ENCODE data around the gene C1GALT1C1L.

Gene C1GALT1C1L

DNA sequence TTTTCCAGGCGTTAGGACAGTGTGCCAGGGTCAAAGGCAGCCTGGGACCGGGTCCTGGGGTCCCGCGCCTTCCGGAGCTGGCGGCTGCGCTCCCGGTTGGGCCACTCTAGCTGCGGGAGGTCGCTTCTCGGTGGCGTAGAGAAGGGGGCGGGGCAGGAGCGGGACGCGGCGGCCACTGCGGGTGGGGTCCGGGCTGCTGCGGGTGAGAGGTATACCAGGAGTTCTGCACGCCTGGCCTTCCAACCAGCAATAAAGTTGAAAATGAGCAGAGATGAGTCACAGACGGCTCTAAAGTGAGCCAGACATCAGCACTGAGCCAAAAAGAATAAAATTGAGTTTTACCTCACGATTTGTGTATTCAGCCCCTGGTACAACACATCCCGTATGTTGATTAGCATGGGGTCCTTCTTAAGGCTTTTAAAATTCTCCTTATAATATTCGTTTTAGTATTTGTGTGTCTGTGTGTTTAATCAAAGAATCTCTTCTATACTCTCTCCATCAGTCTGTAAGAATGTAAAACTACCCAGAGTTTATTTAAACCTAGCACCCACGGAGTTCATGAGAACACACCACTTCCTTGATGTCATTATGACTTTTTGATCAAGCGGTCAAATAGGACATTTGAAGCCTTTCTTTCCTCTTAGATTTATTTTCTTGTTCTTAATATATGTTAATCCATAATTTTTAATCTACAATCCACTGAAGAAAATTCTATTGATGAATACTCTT, at the start of gene C1GALT1C1L:
C1GALT1C1L (minus strand) TSS at position 108 of the 729 bp plus-strand sequence; CDS start at position 1, 107 bp downstream.
- peak within 1 kb of the TSS; percentile 2 for H3K27ac ChIP-seq (ENCODE audit: low read depth, low read length)
- H3K9ac ChIP-seq (ENCODE audit: low read length in 5 of 5): peak within 1 kb of the TSS in 4 of 5 donors; percentile 46 to 78 (median 60)

DNA sequence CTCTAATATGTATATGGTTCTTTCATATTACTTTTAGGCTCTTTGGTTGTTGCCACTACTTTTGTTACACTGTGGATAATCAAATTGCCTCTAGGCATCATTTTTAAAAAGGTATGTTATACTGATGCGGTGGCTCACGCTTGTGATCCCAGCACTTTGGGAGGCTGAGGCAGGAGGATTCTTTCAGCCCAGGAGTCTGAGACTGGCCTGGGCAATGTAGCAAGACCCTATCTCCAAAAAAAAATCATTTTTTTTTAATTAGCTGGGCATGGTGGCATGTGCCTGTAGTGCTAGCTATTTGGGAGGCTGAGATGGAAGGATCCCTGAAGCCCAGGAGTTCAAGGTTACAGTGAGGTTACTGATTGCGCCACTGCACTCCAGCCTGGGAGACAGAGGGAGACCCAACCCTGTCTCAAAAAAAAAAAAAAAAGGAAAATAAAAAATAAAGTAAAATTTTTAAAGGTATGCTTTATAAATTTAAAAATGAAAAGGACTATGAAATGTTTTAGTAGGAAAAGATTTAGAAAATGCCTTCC, 49.5 kb upstream of the C1GALT1C1L start:
- Histone ChIP-seq H3K4me1 (ENCODE audit: control insufficient read depth in 5 of 5, insufficient read depth in 5 of 5, low read length in 5 of 5) (peaks cover 0 to 4% (median 1%) of the 10 kb centered on the region in 5 donors), H3K9ac (ENCODE audit: low read length in 5 of 5) (no peak overlapping the region), H3K4me3 (ENCODE audit: low read depth in 1 of 5, low read length in 5 of 5) (no peak overlapping the region), H3K36me3 (ENCODE audit: control insufficient read depth in 5 of 5, insufficient read depth in 5 of 5, low read length in 5 of 5) (peaks cover 0 to 3% (median 0%) of the 10 kb centered on the region in 5 donors), H3K9me3 (ENCODE audit: control insufficient read depth in 5 of 5, low read length in 5 of 5) (no peaks in the 10 kb centered on the region), H3K27ac (ENCODE audit: low read depth, low read length) (no peak overlapping the region), H3K27me3 (ENCODE audit: control insufficient read depth in 5 of 5, insufficient read depth in 4 of 5, low read length in 5 of 5) (no peaks in the 10 kb centered on the region)

More for the DNA sequence above, at the start of gene C1GALT1C1L:
- Histone ChIP-seq H3K9me3 (ENCODE audit: control insufficient read depth in 5 of 5, low read length in 5 of 5) (no peaks in the 10 kb centered on the region), H3K4me1 (ENCODE audit: control insufficient read depth in 5 of 5, insufficient read depth in 5 of 5, low read length in 5 of 5) (peaks cover 1 to 14% (median 9%) of the 10 kb centered on the region in 5 donors), H3K27me3 (ENCODE audit: control insufficient read depth in 5 of 5, insufficient read depth in 4 of 5, low read length in 5 of 5) (no peaks in the 10 kb centered on the region), H3K4me3 (ENCODE audit: low read depth in 1 of 5, low read length in 5 of 5) (peak within 1 kb of the TSS; percentile 67 to 80 (median 71)), H3K36me3 (ENCODE audit: control insufficient read depth in 5 of 5, insufficient read depth in 5 of 5, low read length in 5 of 5) (no peaks in the 10 kb centered on the region)

DNA sequence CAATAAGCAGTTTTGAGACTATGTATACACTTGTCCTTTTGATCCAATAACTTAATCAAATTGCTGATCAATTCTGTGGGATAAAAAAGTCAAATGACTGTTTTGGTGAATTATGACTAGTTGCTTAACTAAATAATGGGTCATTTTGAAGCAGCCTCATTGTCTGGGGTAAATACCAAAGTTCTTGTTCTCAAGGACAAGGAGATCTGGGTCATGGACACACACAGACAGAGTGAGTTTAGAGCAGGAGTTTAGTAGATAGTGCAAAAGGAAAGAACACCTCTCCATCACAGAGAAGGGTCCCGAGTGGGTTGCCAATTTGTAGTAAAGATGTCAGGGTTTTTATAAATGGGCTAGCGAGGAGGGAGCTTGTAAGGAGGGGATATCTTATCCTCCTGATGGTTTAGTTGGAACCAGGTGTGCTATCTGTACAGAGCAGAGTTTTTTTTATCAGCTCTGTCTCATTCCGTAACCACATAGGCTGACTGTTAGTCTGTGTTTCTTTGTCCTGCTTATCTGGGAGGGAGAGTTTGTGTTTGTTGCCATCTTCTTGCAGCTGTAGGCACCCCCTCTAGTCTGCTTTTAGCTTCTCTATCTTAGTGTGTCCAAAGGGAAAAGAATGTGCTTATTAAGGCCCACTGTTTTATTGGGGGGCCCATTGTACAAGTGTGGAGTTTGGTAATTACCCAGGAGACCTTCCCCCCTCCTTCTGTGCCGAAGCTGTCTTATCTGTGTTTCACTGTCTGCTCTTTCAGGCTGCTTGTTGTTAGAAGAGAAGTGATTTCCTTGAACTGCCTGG, 48.7 kb upstream of the C1GALT1C1L start:
- no peak overlapping the region for H3K4me3 ChIP-seq (ENCODE audit: low read depth in 1 of 5, low read length in 5 of 5)
- no peak overlapping the region for H3K9ac ChIP-seq (ENCODE audit: low read length in 5 of 5)
- peaks cover 0 to 3% (median 0%) of the 10 kb centered on the region in 5 donors for H3K36me3 ChIP-seq (ENCODE audit: control insufficient read depth in 5 of 5, insufficient read depth in 5 of 5, low read length in 5 of 5)
- no peaks in the 10 kb centered on the region for H3K9me3 ChIP-seq (ENCODE audit: control insufficient read depth in 5 of 5, low read length in 5 of 5)
- H3K4me1 ChIP-seq (ENCODE audit: control insufficient read depth in 5 of 5, insufficient read depth in 5 of 5, low read length in 5 of 5): no peaks in the 10 kb centered on the region
- H3K27ac ChIP-seq (ENCODE audit: low read depth, low read length): no peak overlapping the region
- H3K27me3 ChIP-seq (ENCODE audit: control insufficient read depth in 5 of 5, insufficient read depth in 4 of 5, low read length in 5 of 5): no peaks in the 10 kb centered on the region

DNA sequence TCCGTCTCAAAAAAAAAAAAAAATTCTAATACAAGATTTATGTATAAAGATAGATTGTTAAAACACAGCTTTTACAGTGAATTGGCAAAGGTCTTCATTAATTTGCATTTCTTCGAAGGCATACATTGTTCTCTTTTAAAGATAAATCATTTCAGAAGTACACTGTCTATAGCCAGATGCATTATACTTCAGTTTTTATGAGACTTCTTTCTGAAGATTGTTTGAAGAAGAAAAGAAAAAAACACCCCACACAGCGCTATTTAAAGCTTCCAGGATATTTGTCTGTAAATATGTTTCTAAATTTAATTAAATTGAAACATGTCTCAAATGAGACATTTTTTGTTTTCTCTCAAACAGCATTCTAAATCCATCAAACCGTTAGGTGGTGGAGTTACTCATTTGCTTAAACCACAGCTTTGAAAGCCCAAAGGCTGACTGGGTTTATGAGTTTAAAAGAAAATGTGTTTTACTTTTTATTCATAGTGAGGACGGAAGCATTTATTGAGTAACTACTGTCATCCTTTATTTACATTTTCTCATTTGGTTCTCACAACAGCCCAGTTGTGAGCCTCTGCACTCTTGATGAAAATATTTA, 42.4 kb upstream of the C1GALT1C1L start:
- H3K9ac ChIP-seq (ENCODE audit: low read length in 5 of 5): no peak overlapping the region
- H3K9me3 ChIP-seq (ENCODE audit: control insufficient read depth in 5 of 5, low read length in 5 of 5): no peaks in the 10 kb centered on the region
- H3K27me3 ChIP-seq (ENCODE audit: control insufficient read depth in 5 of 5, insufficient read depth in 4 of 5, low read length in 5 of 5): no peaks in the 10 kb centered on the region
- H3K36me3 ChIP-seq (ENCODE audit: control insufficient read depth in 5 of 5, insufficient read depth in 5 of 5, low read length in 5 of 5): peaks cover 0 to 3% (median 0%) of the 10 kb centered on the region in 5 donors
- H3K4me3 ChIP-seq (ENCODE audit: low read depth in 1 of 5, low read length in 5 of 5): no peak overlapping the region
- H3K4me1 ChIP-seq (ENCODE audit: control insufficient read depth in 5 of 5, insufficient read depth in 5 of 5, low read length in 5 of 5): no peaks in the 10 kb centered on the region
- no peak overlapping the region for H3K27ac ChIP-seq (ENCODE audit: low read depth, low read length)

DNA sequence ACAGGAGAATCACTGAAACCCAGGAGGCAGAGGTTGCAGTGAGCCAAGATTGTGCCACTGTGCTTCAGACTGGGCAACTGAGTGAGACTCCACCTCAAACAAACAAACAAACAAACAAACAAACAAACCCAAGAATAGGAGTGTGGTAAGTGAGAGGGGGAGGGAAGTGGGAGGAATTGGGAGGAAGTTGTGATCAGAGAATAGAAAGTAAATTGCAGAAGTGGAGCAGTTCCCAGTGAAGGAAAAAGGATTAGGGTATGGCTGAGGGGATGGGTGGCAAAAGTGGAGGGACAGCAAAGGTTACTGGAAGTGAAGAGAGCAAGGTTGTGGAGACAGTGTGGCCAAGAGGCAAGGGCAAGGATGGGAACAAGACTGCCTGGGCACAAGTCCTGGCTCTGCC, 41.1 kb upstream of the C1GALT1C1L start:
- Histone ChIP-seq H3K9me3 (ENCODE audit: control insufficient read depth in 5 of 5, low read length in 5 of 5) (no peaks in the 10 kb centered on the region), H3K4me1 (ENCODE audit: control insufficient read depth in 5 of 5, insufficient read depth in 5 of 5, low read length in 5 of 5) (no peaks in the 10 kb centered on the region), H3K27me3 (ENCODE audit: control insufficient read depth in 5 of 5, insufficient read depth in 4 of 5, low read length in 5 of 5) (no peaks in the 10 kb centered on the region), H3K9ac (ENCODE audit: low read length in 5 of 5) (no peak overlapping the region), H3K27ac (ENCODE audit: low read depth, low read length) (no peak overlapping the region), H3K36me3 (ENCODE audit: control insufficient read depth in 5 of 5, insufficient read depth in 5 of 5, low read length in 5 of 5) (peaks cover 0 to 3% (median 0%) of the 10 kb centered on the region in 5 donors), H3K4me3 (ENCODE audit: low read depth in 1 of 5, low read length in 5 of 5) (no peak overlapping the region)

DNA sequence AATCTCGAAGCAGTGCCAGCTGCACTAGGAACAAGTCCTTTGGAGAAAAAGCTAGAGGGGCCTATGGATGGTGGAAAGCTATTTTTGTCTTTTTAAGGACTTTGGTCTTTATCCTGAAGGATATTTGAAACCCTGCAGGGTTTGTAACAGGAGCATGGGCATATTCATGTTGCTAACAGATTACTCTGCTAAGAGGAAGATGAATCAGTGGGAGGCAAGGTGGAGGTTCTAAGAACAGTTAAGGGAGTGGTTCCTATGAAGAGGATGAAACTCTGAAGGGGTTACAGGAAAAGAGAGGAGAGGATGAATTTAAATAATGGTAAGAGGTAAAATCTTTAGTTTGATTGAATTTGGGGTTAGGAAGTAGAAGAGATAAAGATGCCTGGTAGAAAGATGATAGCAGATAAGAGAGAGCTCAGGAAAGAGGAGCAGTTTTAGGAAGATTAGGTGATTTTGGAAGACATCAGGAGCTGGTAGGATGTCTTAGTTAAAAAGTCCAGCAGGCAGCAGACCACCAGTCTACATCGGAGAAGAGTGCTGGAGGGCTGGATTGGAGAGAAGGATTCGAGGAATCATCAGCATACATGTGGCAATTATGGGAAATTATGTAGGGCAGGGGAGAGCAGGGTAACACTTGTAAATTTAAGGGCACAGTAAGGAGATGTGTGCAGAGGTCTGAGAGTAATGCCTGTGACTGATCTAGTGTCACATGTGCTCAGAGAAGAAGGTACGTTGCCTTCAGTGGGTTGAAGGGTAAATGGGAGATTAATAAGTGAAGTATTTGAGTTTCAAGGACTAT, 39.3 kb upstream of the C1GALT1C1L start:
- Histone ChIP-seq H3K9me3 (ENCODE audit: control insufficient read depth in 5 of 5, low read length in 5 of 5) (no peaks in the 10 kb centered on the region), H3K27me3 (ENCODE audit: control insufficient read depth in 5 of 5, insufficient read depth in 4 of 5, low read length in 5 of 5) (no peaks in the 10 kb centered on the region), H3K4me1 (ENCODE audit: control insufficient read depth in 5 of 5, insufficient read depth in 5 of 5, low read length in 5 of 5) (no peaks in the 10 kb centered on the region)

DNA sequence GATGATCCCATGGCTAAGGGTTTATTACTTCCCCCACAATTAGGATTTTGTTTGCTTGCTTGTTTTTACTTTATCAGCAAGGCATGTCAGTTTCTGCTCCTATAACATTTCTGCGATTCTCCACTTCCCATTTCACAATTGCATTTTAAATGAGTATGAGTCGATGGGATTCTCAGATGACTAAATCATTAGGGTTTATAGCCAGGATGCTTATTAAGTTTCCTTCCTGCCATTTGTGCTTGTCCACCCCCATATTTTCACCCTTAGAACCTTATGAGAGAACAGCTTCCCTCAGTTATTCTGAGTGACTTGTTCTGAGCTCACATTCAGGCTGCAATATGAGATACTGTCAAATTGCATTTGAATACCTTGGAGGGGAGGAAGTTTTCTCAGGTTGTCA, 37.9 kb upstream of the C1GALT1C1L start:
- H3K4me1 ChIP-seq (ENCODE audit: control insufficient read depth in 5 of 5, insufficient read depth in 5 of 5, low read length in 5 of 5): no peaks in the 10 kb centered on the region
- no peaks in the 10 kb centered on the region for H3K27me3 ChIP-seq (ENCODE audit: control insufficient read depth in 5 of 5, insufficient read depth in 4 of 5, low read length in 5 of 5)
- peaks cover 0 to 7% (median 2%) of the 10 kb centered on the region in 5 donors for H3K36me3 ChIP-seq (ENCODE audit: control insufficient read depth in 5 of 5, insufficient read depth in 5 of 5, low read length in 5 of 5)
- H3K27ac ChIP-seq (ENCODE audit: low read depth, low read length): no peak overlapping the region
- H3K9me3 ChIP-seq (ENCODE audit: control insufficient read depth in 5 of 5, low read length in 5 of 5): no peaks in the 10 kb centered on the region
- H3K9ac ChIP-seq (ENCODE audit: low read length in 5 of 5): no peak overlapping the region
- H3K4me3 ChIP-seq (ENCODE audit: low read depth in 1 of 5, low read length in 5 of 5): no peak overlapping the region

More for the DNA sequence above, 39.3 kb upstream of the C1GALT1C1L start:
- no peak overlapping the region for H3K4me3 ChIP-seq (ENCODE audit: low read depth in 1 of 5, low read length in 5 of 5)
- H3K36me3 ChIP-seq (ENCODE audit: control insufficient read depth in 5 of 5, insufficient read depth in 5 of 5, low read length in 5 of 5): peaks cover 0 to 7% (median 0%) of the 10 kb centered on the region in 5 donors
- H3K9ac ChIP-seq (ENCODE audit: low read length in 5 of 5): no peak overlapping the region
- no peak overlapping the region for H3K27ac ChIP-seq (ENCODE audit: low read depth, low read length)

DNA sequence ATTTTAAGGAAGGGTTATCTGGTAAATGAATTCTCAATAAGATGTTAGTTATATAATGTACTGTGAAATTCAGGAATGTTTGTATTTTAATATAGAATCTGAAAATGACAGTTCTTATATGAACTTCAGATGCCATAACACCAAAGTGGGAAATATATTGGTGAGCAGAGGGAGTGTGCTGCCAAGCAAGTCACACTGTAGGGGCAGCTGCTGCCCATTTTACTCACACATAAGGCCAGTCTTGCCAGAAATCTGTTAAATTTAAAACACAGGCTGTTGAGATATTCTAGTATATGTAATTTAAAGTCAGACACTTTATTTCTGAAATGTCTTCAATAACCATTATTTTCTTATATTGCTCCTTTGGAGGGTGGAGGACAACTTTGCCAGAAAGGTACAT, 34.6 kb upstream of the C1GALT1C1L start:
- H3K27me3 ChIP-seq (ENCODE audit: control insufficient read depth in 5 of 5, insufficient read depth in 4 of 5, low read length in 5 of 5): no peaks in the 10 kb centered on the region

DNA sequence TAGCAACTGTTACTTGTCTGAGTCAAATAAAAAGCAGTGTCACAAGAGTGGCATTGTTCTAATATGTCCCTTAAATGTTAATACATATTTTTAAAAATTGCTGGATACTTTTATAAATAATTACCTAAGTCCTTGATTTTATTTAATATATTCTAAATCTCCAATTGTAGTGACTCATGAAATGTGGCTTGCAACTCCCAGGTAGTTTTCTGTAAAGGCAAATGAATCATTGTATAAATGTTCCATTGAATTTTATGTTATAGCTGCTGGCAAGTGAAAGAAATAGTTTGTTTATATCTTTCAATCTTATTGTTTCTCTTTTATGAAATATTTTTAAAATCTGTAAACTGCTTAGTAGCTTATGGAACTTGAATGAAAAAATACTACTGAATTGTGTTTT, 32.7 kb upstream of the C1GALT1C1L start:
- Histone ChIP-seq H3K9ac (ENCODE audit: low read length in 5 of 5) (no peak overlapping the region), H3K9me3 (ENCODE audit: control insufficient read depth in 5 of 5, low read length in 5 of 5) (no peaks in the 10 kb centered on the region), H3K27me3 (ENCODE audit: control insufficient read depth in 5 of 5, insufficient read depth in 4 of 5, low read length in 5 of 5) (no peaks in the 10 kb centered on the region), H3K27ac (ENCODE audit: low read depth, low read length) (no peak overlapping the region), H3K4me1 (ENCODE audit: control insufficient read depth in 5 of 5, insufficient read depth in 5 of 5, low read length in 5 of 5) (peaks cover 0 to 12% (median 5%) of the 10 kb centered on the region in 5 donors), H3K36me3 (ENCODE audit: control insufficient read depth in 5 of 5, insufficient read depth in 5 of 5, low read length in 5 of 5) (peaks cover 0 to 5% (median 2%) of the 10 kb centered on the region in 5 donors), H3K4me3 (ENCODE audit: low read depth in 1 of 5, low read length in 5 of 5) (no peak overlapping the region)

More for the DNA sequence above, 34.6 kb upstream of the C1GALT1C1L start:
- no peak overlapping the region for H3K4me3 ChIP-seq (ENCODE audit: low read depth in 1 of 5, low read length in 5 of 5)
- no peak overlapping the region for H3K27ac ChIP-seq (ENCODE audit: low read depth, low read length)
- peaks cover 0 to 5% (median 2%) of the 10 kb centered on the region in 5 donors for H3K36me3 ChIP-seq (ENCODE audit: control insufficient read depth in 5 of 5, insufficient read depth in 5 of 5, low read length in 5 of 5)
- peaks cover 0 to 12% (median 5%) of the 10 kb centered on the region in 5 donors for H3K4me1 ChIP-seq (ENCODE audit: control insufficient read depth in 5 of 5, insufficient read depth in 5 of 5, low read length in 5 of 5)
- H3K9me3 ChIP-seq (ENCODE audit: control insufficient read depth in 5 of 5, low read length in 5 of 5): no peaks in the 10 kb centered on the region
- H3K9ac ChIP-seq (ENCODE audit: low read length in 5 of 5): no peak overlapping the region

Measured in subcutaneous abdominal adipose tissue (tissue), 5 donors.